ENCODE data around the gene NEMF.
"Not testable (repeated sequence)": the region's sequence is repeated elsewhere in the genome, so short reads cannot be mapped to it uniquely, and the experiment has no call there.

NEMF gene

DNA sequence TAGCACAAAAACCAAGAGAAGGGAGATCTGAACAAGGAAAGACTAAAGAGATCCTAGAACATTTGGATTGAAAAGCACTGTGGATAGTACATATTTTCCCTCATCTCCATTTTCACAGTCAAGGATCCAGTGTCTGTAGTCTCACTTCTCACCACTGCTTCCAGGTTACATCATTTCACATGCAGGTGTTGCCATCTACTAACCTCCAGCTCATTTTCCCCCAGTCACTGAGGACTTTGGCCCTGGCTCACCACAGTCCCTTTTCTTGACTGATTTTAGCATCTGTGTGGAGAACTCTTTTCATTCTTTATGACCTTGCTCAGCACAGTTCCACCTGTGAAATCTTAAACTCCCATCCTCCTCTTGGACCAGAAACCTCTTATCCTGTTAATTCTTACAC is 106.1 kb downstream of the NEMF start:
- not testable (repeated sequence) for DNase-seq (ENCODE audit: low read depth in 1 of 2, low spot score in 1 of 2)

DNA sequence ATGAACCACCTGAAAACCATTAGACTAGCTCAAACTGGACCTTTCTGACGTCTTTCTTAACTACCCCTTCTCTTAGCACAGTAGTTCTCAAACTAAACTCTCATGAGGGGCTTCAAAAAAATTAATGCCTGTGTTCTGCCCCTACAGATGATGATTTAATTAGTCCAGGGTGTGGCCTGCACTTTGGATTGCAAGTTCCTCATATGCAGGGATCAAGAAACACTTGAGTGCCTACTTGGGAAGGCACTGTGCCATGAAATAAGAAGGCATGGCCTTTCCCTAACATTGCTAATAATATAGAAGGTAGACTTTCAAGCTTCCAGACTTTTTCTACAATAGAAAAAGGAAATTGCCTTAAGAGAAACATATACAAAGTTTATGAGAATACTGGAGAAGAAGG is 107.4 kb downstream of the NEMF start:
- no peak for DNase-seq (ENCODE audit: low read depth in 1 of 2, low spot score in 1 of 2)

DNA sequence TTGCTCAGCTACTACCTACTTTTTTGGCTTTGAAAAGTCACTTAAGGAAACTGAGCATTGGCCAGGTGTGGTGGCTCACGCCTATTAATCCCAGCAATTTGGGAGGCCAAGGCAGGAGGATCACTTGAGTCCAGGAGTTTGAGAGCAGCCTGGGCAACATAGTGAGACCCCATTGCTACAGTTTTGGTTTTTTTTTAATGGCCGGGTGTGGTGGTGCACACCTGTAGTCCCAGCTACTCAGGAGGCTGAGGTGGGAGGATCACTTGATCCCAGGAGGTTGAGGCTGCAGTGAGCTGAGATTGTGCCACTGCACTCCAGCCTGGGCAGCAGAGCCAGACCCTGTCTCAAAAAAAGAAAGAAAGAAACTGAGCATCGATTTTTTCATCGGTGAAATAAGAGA is 116.9 kb downstream of the NEMF start:
- DNase-seq (ENCODE audit: low read depth in 1 of 2, low spot score in 1 of 2), result not testable (repeated sequence)

DNA sequence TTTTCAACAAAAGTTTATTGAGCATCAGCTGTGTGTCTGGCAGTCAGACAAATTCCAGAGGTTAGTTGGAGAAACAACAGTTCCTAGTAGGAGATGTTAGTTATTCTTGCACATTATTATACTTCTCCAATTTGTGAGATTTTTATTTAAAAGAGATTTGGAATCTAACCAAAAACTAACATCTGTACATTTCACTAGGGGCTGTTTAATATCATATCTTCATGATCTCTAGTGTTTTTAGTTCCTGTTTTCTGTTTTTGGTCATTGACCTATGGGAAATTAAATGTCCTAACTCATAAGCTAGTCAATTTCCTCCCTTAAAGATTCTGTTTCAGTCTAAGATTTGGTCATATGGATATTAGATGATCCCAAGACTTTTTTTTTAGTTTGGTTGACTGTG is 118.8 kb downstream of the NEMF start:
- DNase-seq (ENCODE audit: low read depth in 1 of 2, low spot score in 1 of 2), result no peak

DNA sequence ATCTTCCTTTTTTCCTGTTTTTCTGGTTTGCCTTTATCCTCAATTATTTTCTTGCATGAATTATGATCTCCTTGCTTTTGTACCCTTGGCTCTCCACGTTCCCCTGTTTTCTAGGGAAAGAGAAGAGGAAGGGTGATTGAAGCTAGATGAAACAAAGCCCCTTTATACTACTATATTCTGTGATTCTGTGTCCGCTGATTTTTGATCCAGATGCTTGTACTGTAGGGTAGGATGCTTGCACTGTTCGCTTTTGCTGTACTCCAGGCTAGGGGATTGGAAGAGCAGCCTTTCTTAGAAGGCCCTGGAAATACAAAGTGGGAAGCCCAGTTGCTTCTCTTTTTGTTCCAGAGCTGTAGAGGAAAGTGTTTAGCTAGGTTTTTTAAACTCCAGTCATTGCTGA is 119.7 kb downstream of the NEMF start:
- no peak for DNase-seq (ENCODE audit: low read depth in 1 of 2, low spot score in 1 of 2)

Measured in stimulated activated CD4-positive, alpha-beta T cell treated with anti-CD3 and anti-CD28 coated beads, Interleukin-15, amount 100 ng/mL, for 1 hour (primary cell).